IMR-90 (cell line): Measurements from ENCODE around the gene MYO3B.

Source experiments
- RFX5 ChIP-seq: IDR thresholded peaks from 2 replicates; pipeline ENCODE4 v1.8.0; 2012; ENCODE audit warnings: low read depth, mild to moderate bottlenecking, low read length, moderate library complexity
- TF ChIP-seq, protein P1 (sequence below): conservative IDR thresholded peaks from 2 replicates; pipeline ENCODE4 v1.5.1; 2012; ENCODE audit warnings: mild to moderate bottlenecking, low read depth, low read length, improper control_type of control experiment

DNA sequence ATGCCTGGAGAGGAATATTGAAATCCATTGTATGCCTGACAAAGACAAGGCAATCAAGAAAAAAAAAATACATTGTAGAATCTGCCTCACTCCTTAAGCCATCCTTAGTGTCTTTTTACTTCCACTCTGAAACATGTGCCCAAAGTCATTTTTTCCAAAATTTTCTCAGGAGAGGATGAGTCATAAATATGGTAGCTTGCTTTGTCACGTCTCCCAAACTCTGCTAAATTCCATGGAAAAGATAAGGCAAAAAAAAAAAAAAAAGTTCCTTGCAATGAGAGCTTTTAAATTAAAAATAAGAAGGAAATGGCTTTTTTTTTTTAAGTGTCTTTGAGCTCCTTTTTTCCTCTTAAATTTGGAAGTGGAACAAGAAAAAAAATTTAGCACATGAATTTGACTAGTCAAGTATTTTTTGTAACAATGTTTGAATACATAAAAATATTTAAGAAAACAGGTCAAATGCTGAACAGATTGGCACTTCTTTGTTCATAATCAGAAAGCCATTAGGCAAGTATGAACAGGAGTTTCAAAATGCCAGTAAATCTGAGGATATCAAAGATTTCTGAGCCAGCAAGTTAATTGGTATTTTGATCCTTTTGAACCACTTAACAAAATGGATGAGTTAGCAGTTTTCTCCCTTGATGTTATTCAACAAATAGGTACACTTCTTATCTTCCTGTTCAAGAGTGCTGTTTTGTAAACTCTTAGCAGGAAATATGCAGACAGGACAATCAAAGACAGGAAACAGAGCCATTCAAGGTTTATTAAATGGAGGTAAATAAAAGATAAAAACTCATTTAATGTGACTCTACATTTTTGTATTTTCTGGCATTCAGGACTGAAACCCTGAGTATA is 289.8 kb downstream of the MYO3B start:
- no peak for TF ChIP-seq RFX5
- TF ChIP-seq, protein P1, sequence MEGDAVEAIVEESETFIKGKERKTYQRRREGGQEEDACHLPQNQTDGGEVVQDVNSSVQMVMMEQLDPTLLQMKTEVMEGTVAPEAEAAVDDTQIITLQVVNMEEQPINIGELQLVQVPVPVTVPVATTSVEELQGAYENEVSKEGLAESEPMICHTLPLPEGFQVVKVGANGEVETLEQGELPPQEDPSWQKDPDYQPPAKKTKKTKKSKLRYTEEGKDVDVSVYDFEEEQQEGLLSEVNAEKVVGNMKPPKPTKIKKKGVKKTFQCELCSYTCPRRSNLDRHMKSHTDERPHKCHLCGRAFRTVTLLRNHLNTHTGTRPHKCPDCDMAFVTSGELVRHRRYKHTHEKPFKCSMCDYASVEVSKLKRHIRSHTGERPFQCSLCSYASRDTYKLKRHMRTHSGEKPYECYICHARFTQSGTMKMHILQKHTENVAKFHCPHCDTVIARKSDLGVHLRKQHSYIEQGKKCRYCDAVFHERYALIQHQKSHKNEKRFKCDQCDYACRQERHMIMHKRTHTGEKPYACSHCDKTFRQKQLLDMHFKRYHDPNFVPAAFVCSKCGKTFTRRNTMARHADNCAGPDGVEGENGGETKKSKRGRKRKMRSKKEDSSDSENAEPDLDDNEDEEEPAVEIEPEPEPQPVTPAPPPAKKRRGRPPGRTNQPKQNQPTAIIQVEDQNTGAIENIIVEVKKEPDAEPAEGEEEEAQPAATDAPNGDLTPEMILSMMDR, result no peak
